H7 (cell line): ENCODE measurements around the gene SRSF2. TPM values are rescaled to one million over a fixed set of nuclear protein-coding genes. Genes with fewer than 3 reads are reported as not detected.
"Not testable (repeated sequence)": the region's sequence is repeated elsewhere in the genome, so short reads cannot be mapped to it uniquely, and the experiment has no call there.

ENCODE experiments used
- DNase-seq: peaks from one replicate; pipeline ENCODE4 v3.0.0; 2012
- H3K27me3 ChIP-seq: 2 replicates; pipeline ENCODE4 v1.6.0; 2011; ENCODE audit warnings: mild to moderate bottlenecking, low read length; ENCODE audit not compliant: control insufficient read depth, insufficient read depth
- H3K36me3 ChIP-seq: replicated peaks from 2 replicates; pipeline ENCODE4 v1.5.1; 2011; ENCODE audit warnings: low read length; ENCODE audit not compliant: control insufficient read depth, insufficient read depth
- H3K4me3 ChIP-seq: 2 replicates; pipeline ENCODE4 v1.5.1; 2011; ENCODE audit warnings: low read depth, mild to moderate bottlenecking, control low read depth, low read length, moderate library complexity; ENCODE audit not compliant: insufficient read depth
- total RNA-seq: library from RNA; depleted of rRNA; stranded (reverse); fragments of >200 nt; shearing (Covaris generic); gene quantifications from 2 replicates; pipeline ENCODE4 v1.2.3, GENCODE V29; 2014

Gene SRSF2
- total RNA-seq, 1 experiment from 2014 or later: 489 TPM

GRCh38 chr17:76704805-76705204 is 32.3 kb downstream of the SRSF2 start:
- no peak for DNase-seq
- Histone ChIP-seq H3K36me3 (no peaks in the 10 kb centered on the region), H3K27me3 (peaks cover 13% of the 10 kb centered on the region), H3K4me3 (no peak overlapping the region)

DNA sequence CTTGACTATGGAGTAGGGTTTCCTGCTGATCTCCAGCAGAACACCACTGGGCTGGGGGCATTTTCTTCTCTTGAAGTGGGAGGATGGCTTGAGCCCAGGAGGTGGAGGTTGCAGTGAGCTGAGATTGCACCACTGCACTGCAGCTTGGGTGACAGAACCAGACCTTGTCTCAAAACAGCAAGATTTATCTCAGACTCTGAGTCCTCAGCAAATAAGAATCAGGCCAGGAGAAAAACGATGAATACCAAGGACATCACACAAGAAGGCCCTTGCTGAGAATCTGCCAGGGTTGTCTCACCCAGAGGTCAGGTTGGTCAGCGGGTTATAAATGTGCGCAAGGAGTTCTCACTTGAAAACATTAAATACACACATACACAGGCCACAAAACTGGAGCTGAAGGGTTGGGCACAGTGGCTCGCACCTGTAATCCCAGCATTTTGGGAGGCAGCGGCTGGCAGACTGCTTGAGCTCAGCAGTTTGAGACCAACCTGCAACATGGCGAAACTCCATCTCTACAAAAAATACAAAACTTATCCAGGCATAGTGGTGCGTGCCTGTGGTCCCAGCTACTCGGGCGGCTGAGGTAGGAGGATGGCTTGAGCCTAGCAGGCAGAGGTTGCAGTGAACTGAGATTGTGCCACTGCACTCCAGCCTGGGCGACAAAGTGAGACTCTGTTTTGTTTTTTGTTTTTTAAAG is 34.0 kb downstream of the SRSF2 start:
- DNase-seq: no peak
- H3K27me3 ChIP-seq: no peaks in the 10 kb centered on the region
- H3K4me3 ChIP-seq: no peak overlapping the region
- H3K36me3 ChIP-seq: no peaks in the 10 kb centered on the region

DNA sequence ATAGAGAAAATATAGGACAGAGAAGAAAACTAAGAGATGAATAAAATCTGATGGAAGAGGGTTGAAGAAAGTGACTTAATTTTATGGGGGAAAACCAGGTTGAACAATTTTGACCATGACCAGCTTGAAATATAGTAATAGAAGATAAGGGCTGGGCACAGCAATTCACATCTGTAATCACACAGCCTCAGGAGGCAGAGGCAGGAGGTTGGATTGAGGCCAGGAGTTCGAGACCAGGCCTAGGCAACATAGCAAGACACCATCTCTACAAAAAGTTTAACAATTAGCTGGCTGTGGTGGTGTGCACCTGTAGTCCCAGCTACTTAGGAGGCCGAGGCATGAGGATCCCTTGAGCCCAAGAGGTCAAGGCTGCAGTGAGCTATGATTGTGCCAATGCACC is 35.1 kb downstream of the SRSF2 start:
- H3K36me3 ChIP-seq: no peaks in the 10 kb centered on the region
- H3K4me3 ChIP-seq: no peak overlapping the region
- DNase-seq: no peak
- no peaks in the 10 kb centered on the region for H3K27me3 ChIP-seq

GRCh38 chr17:76701471-76701967 is 35.6 kb downstream of the SRSF2 start:
- no peak for DNase-seq
- Histone ChIP-seq H3K36me3 (no peaks in the 10 kb centered on the region), H3K27me3 (no peaks in the 10 kb centered on the region), H3K4me3 (no peak overlapping the region)

GRCh38 chr17:76700617-76701470 is 36.3 kb downstream of the SRSF2 start:
- peak; percentile 86 for DNase-seq
- Histone ChIP-seq H3K4me3 (no peak overlapping the region), H3K36me3 (no peaks in the 10 kb centered on the region), H3K27me3 (no peaks in the 10 kb centered on the region)

DNA sequence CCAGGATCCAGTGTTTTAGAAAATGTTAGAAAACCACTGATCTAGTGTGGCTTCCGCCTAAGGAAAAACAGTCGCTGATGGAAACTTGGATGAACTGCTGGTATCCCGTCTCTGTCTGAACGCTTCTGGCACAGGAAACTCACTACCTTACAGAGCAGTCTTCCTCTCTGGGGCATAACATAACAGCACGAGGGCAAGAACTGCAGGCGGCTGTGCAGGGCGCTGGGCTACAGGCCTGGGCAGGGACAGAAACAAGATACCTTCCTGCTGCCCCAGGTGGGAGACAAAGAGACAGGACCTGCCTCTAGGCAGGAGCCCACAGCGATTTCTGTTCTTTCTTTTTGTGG is 36.9 kb downstream of the SRSF2 start:
- peak; percentile 69 for DNase-seq
- Histone ChIP-seq H3K27me3 (no peaks in the 10 kb centered on the region), H3K36me3 (no peaks in the 10 kb centered on the region), H3K4me3 (no peak overlapping the region)

- DNase-seq: not testable (repeated sequence)
These were observed 38.6 kb downstream of the SRSF2 start for GRCh38 chr17:76698466-76698977.

GRCh38 chr17:76697702-76698465 is 39.2 kb downstream of the SRSF2 start:
- peak; percentile 87 for DNase-seq
- no peaks in the 10 kb centered on the region for H3K36me3 ChIP-seq
- H3K27me3 ChIP-seq: no peaks in the 10 kb centered on the region
- H3K4me3 ChIP-seq: no peak overlapping the region

More at GRCh38 chr17:76698466-76698977, 38.6 kb downstream of the SRSF2 start:
- H3K27me3 ChIP-seq, H3K4me3 ChIP-seq, H3K36me3 ChIP-seq: not testable (repeated sequence)

GRCh38 chr17:76696763-76697701 is 40.1 kb downstream of the SRSF2 start:
- DNase-seq: no peak
- no peaks in the 10 kb centered on the region for H3K27me3 ChIP-seq
- no peaks in the 10 kb centered on the region for H3K36me3 ChIP-seq
- no peak overlapping the region for H3K4me3 ChIP-seq

GRCh38 chr17:76695059-76695831 is 41.9 kb downstream of the SRSF2 start:
- H3K4me3 ChIP-seq: no peak overlapping the region
- H3K36me3 ChIP-seq: no peaks in the 10 kb centered on the region
- no peak for DNase-seq
- H3K27me3 ChIP-seq: no peaks in the 10 kb centered on the region

DNA sequence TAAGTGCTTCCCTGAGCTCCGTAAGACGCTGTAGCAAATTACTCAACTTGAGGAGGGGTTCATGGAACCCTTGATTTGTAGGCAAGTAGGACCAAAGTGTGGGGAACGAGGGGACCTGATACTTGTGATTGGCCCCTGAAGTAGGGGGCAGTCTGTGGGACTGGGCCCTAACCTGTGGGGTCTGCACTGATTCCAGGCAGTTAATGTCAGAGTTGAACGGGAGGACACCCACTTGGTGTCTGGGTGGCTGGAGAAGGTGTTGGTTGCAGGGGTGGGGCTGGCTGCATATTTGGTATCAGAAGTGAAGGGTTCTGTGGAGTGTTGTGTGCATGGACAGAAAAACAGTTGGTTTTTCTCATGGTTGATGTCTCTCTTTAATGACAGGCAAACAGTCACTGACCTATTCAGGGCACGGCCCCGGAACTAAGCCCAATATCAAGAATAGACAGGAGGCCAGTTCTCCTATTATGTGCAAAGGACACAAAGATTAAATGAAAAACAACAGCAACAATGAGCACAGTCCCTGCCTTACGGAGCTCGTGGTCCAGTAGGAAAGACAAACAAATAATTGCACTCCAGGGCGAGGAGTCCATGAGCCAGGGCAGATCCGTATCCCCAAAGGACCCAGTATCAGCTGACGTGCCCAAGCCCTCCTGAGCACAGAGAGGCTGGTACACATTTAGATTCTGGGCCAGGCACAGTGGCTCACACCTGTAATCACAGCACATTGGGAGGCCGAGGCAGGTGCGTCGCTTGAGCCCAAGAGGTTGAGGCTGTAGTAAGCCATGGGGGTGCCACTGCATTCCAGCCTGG is 45.5 kb downstream of the SRSF2 start:
- Histone ChIP-seq H3K27me3 (no peaks in the 10 kb centered on the region), H3K4me3 (no peak overlapping the region), H3K36me3 (no peaks in the 10 kb centered on the region)
- DNase-seq: no peak

GRCh38 chr17:76690596-76691280 is 46.4 kb downstream of the SRSF2 start:
- H3K27me3 ChIP-seq: no peaks in the 10 kb centered on the region
- no peaks in the 10 kb centered on the region for H3K36me3 ChIP-seq
- no peak for DNase-seq
- no peak overlapping the region for H3K4me3 ChIP-seq
